HepG2 (cell line): Measurements from ENCODE around the gene MYOC. TPM values are rescaled to one million over a fixed set of nuclear protein-coding genes. Genes with fewer than 3 reads are reported as not detected.

ENCODE experiments used
- ATAC-seq: fragments of 200-7000 bp; cut with Tn5 transposase; 3 replicates; pipeline ENCODE4 v1.9.1; 2020; ENCODE audit warnings: mild to moderate bottlenecking, moderate library complexity
- BruUV-seq: library from RNA; stranded (reverse); fragments of 400-500 nt; replicated peaks from 2 replicates; lab custom pipeline; 2021; lab: Mats Ljungman, UMichigan
- CTCF ChIA-PET: fragments of 300-600 bp; formaldehyde crosslinking; extraction: SDS; loops from one replicate; lab custom pipeline; 2021; ENCODE audit warnings: low total read pairs, inconsistent platforms, low intra/inter-chr PET ratio; lab: Yijun Ruan, JAX
- POLR2A ChIA-PET: fragments of 350-600 bp; sonication (Branson Sonifier 250); formaldehyde crosslinking; loops from one replicate; lab custom pipeline; 2020; ENCODE audit warnings: antibody characterized with exemption, inconsistent platforms; lab: Yijun Ruan, JAX
- DNase-seq: peaks from one replicate; pipeline ENCODE4 v3.0.0-alpha.2; 2015; ENCODE audit warnings: low spot score
- FAIRE-seq: peaks from 3 replicates; lab custom pipeline; 2011; peaks lifted over from hg19 to GRCh38; lab: Jason Lieb, UNC
- H2AFZ ChIP-seq: one replicate; pipeline ENCODE4 v1.6.1; 2011; ENCODE audit warnings: low read length, inconsistent platforms
- H3K27ac ChIP-seq: fragments of 300-600 bp; 3 replicates; pipeline ENCODE4 v1.8.0; 2011; ENCODE audit warnings: mixed run types, mild to moderate bottlenecking, mixed read lengths, low read length, inconsistent platforms; ENCODE audit not compliant: insufficient read depth; ENCODE audit errors: extremely low read length
- H3K27me3 ChIP-seq, 2 experiments: fragments of 200-600 bp in 1 of 2; 2 replicates in 1 of 2; 3 replicates in 1 of 2; pipeline versions ENCODE4 v1.6.0 to v1.8.0; 2011; ENCODE audit warnings: low read length in 2 of 2, mild to moderate bottlenecking in 2 of 2, moderate library complexity in 2 of 2, inconsistent platforms in 1 of 2; ENCODE audit not compliant: insufficient read depth in 2 of 2, control insufficient read depth in 1 of 2
- H3K36me3 ChIP-seq, 2 experiments: fragments of 200-600 bp in 1 of 2; replicated peaks in 1 of 2; 2 replicates in 1 of 2; 3 replicates in 1 of 2; pipeline versions ENCODE4 v1.5.1 to v1.8.0; 2011; ENCODE audit warnings: low read length in 2 of 2, inconsistent platforms in 1 of 2; ENCODE audit not compliant: insufficient read depth in 2 of 2, control insufficient read depth in 1 of 2
- H3K4me1 ChIP-seq: 2 replicates; pipeline ENCODE4 v1.5.1; 2012; ENCODE audit warnings: low read length, inconsistent platforms; ENCODE audit not compliant: insufficient read depth
- H3K4me2 ChIP-seq: 2 replicates; pipeline ENCODE4 v1.6.0; 2011; ENCODE audit warnings: low read depth, low read length, inconsistent platforms
- H3K4me3 ChIP-seq, 3 experiments: fragments of 200-600 bp in 1 of 3; sonication (generic), shearing (Covaris generic) in 1 of 3; replicated peaks in 1 of 3; 2 replicates each; pipeline ENCODE4 v1.5.1; 2011 to 2016; ENCODE audit warnings: low read length in 3 of 3, inconsistent platforms in 2 of 3, low read depth in 2 of 3, mild to moderate bottlenecking in 2 of 3, control low read depth in 1 of 3, mixed read lengths in 1 of 3; ENCODE audit not compliant: insufficient read depth in 1 of 3
- H3K79me2 ChIP-seq: one replicate; pipeline ENCODE4 v1.6.1; 2011; ENCODE audit warnings: low read length, inconsistent platforms; ENCODE audit not compliant: insufficient read depth
- H3K9ac ChIP-seq: 2 replicates; pipeline ENCODE4 v1.6.0; 2011; ENCODE audit warnings: mild to moderate bottlenecking, low read depth, low read length, inconsistent platforms; ENCODE audit not compliant: insufficient read depth
- H3K9me3 ChIP-seq: 2 replicates; pipeline ENCODE4 v1.5.1; 2012; ENCODE audit warnings: mild to moderate bottlenecking, low read length
- H4K20me1 ChIP-seq: 2 replicates; pipeline ENCODE4 v1.6.0; 2011; ENCODE audit warnings: inconsistent platforms, mild to moderate bottlenecking, low read length, moderate library complexity; ENCODE audit not compliant: insufficient read depth
- ARHGAP35 ChIP-seq: sonication (generic); formaldehyde crosslinking; IDR thresholded peaks from 2 replicates; pipeline ENCODE4 v1.9.0; 2022; ENCODE audit warnings: mild to moderate bottlenecking, inconsistent platforms, moderate library complexity, missing genetic modification reagents, borderline replicate concordance
- CBX5 ChIP-seq: sonication (generic); formaldehyde crosslinking; IDR thresholded peaks from 2 replicates; pipeline ENCODE4 v1.4.0; 2020; ENCODE audit warnings: missing genetic modification reagents, borderline replicate concordance
- GFI1 ChIP-seq: sonication (generic); formaldehyde crosslinking; IDR thresholded peaks from 2 replicates; pipeline ENCODE4 v1.5.0; 2020; ENCODE audit warnings: missing genetic modification reagents, mild to moderate bottlenecking, borderline replicate concordance
- HOXA7 ChIP-seq: sonication (generic); formaldehyde crosslinking; IDR thresholded peaks from 2 replicates; pipeline ENCODE4 v1.8.1; 2022; ENCODE audit warnings: mild to moderate bottlenecking, missing genetic modification reagents, moderate library complexity
- RAD51 ChIP-seq: fragments of 450-650 bp; IDR thresholded peaks from 2 replicates; pipeline ENCODE4 v1.6.1; 2016; ENCODE audit warnings: borderline replicate concordance
- SCMH1 ChIP-seq: sonication (generic); formaldehyde crosslinking; IDR thresholded peaks from 2 replicates; pipeline ENCODE4 v1.9.0; 2021; ENCODE audit warnings: missing genetic modification reagents, mild to moderate bottlenecking, borderline replicate concordance
- ZNF260 ChIP-seq: sonication (generic); formaldehyde crosslinking; IDR thresholded peaks from 2 replicates; pipeline ENCODE4 v1.4.0; 2020; ENCODE audit warnings: missing genetic modification reagents, low read depth, mild to moderate bottlenecking, borderline replicate concordance
- WGBS: methylation state at CpG from one replicate; pipeline ENCODE4 v1.1.6; 2017; ENCODE audit warnings: low lambda C conversion rate; 5-methylcytosine and 5-hydroxymethylcytosine counted together
- in situ Hi-C: cut with HindIII; loops from 2 replicates; pipeline ENCODE4 v1.10.0; 2017; ENCODE audit warnings: low pct_unique_long_range_greater_than_20kb; ENCODE audit not compliant: extremely low pct_ligation_motif_present
- intact Hi-C: fragments of 100-400 bp; cut with micrococcal nuclease; formaldehyde crosslinking; loops from one replicate; pipeline ENCODE4 v1.10.0; 2022; ENCODE audit not compliant: unreplicated experiment
- polyA plus RNA-seq, 8 experiments: library from polyadenylated mRNA; depleted of rRNA in 3 of 8; stranded (reverse) in 7 of 8; unstranded in 1 of 8; fragments of >200 nt; fragmentation: Illumina TruSeq in 4 of 8; extraction: Trizol in 4 of 8; gene quantifications; 2 replicates each; pipeline versions ENCODE4 v1.2.1 to v1.2.3, GENCODE V29; 2011 to 2016; ENCODE audit warnings: low read depth in 4 of 8, missing spikeins in 1 of 8, mixed read lengths in 1 of 8; ENCODE audit not compliant: insufficient read depth in 1 of 8
- total RNA-seq, 5 experiments: library from RNA; depleted of rRNA; stranded (reverse); fragments of >200 nt; fragmentation: Illumina TruSeq; extraction: Trizol; gene quantifications; 2 replicates each; pipeline ENCODE4 v1.2.3, GENCODE V29; 2016; ENCODE audit warnings: low read depth in 1 of 5
- TF ChIP-seq, protein P1 (sequence below): sonication (generic); formaldehyde crosslinking; IDR thresholded peaks from 2 replicates; pipeline ENCODE4 v1.5.0; 2020; ENCODE audit warnings: mild to moderate bottlenecking, missing genetic modification reagents

The MYOC gene
- total and polyA plus RNA-seq, 2 of the 13 experiments (the other 11 are each of a cell fraction or from before 2014, with no cell fraction given), result not detected

DNA sequence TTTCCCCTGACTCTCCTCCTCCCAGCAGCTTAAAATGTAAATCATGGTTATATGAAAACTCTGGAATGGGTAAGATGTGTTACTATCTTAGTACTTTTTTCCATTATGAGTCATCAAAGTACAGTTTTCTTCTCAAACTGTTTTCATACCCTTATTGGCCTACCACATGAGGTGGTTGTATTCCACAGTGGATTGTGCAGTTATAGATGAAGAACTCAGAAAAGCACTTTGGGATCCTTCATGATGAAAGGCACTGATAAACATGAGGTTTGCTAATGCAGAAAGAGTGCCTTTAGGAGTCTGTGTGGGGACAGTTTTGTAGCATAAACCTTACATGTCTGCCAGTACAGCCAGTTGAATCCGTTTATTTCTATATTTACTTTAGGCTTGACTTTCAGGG, 62.5 kb downstream of the MYOC start (continued):
- TF ChIP-seq SCMH1, result no peak
- TF ChIP-seq RAD51, result no peak
- no peak for TF ChIP-seq GFI1

DNA sequence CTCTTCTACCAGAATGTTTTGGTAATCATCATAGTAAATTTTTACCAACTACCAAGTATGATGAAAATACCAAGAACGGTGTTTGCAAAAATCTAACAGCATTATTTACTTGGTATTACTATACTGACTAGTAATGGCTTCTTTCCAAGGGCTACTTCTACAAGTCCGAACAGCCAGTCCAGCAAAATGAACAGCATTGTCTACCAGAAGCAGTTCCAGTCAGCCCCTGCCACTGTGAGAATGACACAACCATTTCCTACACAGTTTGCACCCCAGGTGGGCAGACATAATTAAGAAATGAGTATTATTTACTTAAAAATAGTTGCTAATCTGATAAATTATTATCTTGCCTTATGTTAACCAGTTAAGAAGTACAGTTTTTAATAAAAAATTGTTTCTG, 64.3 kb downstream of the MYOC start:
- in situ Hi-C loops (no loop called here), intact Hi-C loops (no loop called here)
- Histone ChIP-seq H3K79me2 (no peaks in the 10 kb centered on the region), H3K27ac (no peak overlapping the region), H3K4me2 (no peak overlapping the region), H3K9ac (no peak overlapping the region), H3K4me1 (no peaks in the 10 kb centered on the region), H2AFZ (no peak overlapping the region), H3K27me3 (no peaks in the 10 kb centered on the region; a peak in 1 of 5 replicates), H3K9me3 (no peaks in the 10 kb centered on the region), H3K4me3 (no peak overlapping the region), H4K20me1 (no peaks in the 10 kb centered on the region), H3K36me3 (peaks cover 18 to 78% of the 10 kb centered on the region in 2 experiments)
- ATAC-seq (no peak), FAIRE-seq (no peak), DNase-seq (no peak)
- CTCF ChIA-PET, result no interaction called here
- POLR2A ChIA-PET, result no interaction called here
- WGBS, result 91% methylated on average over 2 of the region's 2 CpGs
- no TSS peak for BruUV-seq
- no peak for TF ChIP-seq HOXA7
- TF ChIP-seq CBX5, result no peak
- TF ChIP-seq, protein P1, sequence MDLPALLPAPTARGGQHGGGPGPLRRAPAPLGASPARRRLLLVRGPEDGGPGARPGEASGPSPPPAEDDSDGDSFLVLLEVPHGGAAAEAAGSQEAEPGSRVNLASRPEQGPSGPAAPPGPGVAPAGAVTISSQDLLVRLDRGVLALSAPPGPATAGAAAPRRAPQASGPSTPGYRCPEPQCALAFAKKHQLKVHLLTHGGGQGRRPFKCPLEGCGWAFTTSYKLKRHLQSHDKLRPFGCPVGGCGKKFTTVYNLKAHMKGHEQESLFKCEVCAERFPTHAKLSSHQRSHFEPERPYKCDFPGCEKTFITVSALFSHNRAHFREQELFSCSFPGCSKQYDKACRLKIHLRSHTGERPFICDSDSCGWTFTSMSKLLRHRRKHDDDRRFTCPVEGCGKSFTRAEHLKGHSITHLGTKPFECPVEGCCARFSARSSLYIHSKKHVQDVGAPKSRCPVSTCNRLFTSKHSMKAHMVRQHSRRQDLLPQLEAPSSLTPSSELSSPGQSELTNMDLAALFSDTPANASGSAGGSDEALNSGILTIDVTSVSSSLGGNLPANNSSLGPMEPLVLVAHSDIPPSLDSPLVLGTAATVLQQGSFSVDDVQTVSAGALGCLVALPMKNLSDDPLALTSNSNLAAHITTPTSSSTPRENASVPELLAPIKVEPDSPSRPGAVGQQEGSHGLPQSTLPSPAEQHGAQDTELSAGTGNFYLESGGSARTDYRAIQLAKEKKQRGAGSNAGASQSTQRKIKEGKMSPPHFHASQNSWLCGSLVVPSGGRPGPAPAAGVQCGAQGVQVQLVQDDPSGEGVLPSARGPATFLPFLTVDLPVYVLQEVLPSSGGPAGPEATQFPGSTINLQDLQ (CRISPR knock-in tag), result no peak
- TF ChIP-seq ARHGAP35, result no peak
- TF ChIP-seq ZNF260 (CRISPR knock-in tag), result no peak
